ENCODE measurements around the gene POLN.

Gene POLN

DNA sequence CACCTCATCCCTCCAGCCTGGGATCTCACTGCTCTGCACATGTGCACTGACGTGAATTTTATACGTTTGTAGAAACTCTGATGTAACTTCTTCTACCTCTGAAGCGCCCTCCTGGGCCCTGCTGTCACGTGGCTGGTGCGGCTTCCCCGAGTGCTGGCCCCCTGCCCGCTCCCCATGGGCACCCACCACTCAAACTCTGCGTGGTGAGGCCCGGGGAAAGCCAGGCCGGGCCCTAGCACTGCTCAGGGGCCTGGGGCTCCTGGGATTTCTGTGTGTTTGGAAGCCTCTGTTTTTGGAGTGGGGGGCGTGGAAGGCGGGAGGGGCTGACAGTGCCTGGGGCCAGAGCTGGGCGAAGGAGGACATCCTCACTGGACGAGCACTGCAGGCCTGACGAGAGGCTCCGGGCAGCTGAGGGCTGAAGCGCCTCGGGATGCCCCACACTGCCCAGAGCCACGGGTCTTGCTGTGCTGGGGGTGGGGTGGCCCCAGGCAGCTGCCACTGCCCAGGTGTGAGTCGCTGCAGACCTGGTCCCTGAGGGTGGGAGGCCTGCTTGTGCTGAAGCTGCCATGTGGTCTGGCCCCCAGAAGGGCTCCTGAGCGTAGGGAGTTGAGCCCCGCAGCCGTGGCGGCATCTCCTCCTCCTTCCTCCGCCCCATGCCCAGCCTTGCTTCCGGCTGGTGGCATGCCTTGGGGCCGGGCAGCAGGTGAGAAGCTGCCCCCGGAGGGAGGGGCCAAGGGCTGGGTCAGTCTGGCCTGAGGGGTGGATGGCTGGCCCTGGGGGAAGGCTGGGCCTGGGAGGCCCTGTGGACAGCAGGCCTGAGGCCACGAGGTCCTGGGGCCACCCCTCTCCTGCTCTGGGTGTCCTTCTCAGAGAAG is 175.1 kb downstream of the POLN start:
- DNase-seq, result peak; percentile 14

DNA sequence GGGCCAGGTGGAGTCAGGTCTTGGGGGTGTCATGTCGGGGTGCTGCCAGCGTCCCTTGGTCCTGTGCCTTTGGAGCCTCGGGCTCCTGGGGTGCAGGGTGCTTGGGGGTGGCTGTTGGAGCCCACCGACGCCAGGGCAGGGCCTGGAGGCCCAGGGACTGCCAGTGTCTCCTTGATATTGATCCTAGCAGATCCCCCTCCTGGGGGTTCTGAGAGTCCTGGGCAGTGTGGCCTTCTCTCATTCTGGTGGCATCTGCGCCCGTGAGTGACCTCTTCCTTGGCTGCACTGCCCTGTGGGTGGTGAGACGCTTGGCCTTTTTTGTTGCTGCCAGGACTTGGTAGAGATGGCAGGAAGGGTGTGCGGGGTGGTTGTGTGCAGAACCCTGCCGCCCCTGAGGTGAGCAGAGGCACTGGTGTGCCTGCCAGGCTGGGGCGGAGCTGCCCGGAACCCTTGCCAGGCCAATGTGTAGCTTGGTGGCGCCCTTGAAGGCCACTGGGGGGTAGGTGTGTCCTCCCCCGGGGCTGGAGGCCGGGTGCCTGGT is 175.8 kb downstream of the POLN start:
- DNase-seq, result no peak

DNA sequence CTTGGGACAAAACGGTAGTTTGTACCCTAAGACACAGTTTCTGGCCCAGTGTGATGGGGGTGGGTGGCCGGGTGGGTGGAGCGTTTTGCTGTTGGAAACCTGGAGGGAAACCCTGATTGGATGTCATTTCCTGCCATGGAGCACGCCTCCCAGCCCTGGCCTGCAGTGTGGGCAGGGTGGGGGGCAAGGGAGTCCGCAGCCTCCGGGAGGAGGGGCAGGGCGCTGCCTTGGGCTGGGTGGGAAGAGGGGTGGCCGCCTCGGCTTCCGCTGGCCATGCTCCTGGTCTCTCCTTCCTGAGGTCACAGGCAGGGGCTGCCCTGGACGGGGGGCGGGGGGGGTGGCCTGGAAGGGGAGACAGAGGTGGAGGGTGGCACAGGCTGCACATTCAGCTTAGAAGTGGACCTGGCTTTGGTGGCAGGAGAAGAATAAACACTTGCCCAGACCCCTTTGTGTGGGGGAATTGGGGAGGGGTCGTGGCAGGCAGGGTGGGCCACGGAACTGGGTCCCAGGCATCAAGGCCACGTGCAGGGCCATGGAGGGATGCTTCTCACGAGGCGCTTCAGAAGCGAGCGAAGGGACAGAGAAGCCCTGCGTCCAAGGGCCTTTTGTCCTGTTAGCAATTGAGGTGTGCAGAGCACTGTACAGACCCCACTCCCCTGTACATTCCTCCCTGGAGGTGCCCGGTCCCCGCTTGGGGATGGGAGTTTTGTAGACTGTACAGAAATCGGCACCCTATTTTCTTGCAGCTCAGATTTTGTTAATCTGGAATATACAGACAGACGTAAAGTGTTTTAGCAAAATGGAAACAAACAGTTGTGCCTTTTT is 176.6 kb downstream of the POLN start:
- peak; percentile 14 for DNase-seq

- DNase-seq, result peak; percentile 25
Measured at GRCh38 chr4:2064276-2064991, 177.5 kb downstream of the POLN start.

DNA sequence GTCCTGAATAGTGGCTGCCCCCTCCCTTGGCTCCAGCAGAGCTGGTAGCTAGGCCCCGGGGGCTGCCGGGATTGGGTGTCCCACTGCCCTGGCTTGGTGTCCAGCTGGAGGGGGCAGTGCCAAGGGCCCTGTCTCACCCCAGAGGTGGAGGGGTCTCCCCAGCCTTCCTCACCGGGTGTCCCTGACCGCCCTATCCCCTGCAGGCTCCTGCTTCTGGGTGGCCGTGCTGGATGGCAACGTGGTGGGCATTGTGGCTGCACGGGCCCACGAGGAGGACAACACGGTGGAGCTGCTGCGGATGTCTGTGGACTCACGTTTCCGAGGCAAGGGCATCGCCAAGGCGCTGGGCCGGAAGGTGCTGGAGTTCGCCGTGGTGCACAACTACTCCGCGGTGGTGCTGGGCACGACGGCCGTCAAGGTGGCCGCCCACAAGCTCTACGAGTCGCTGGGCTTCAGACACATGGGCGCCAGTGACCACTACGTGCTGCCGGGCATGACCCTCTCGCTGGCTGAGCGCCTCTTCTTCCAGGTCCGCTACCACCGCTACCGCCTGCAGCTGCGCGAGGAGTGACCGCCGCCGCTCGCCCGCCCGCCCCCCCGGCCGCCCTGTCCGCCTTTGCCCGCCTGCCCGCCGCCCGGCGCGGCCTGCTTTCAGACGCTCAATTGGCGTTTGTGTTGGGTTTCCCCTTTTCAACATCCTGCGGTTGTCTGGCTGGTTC is 178.2 kb downstream of the POLN start:
- no peak for DNase-seq

GRCh38 chr4:2062808-2063524 is 179.0 kb downstream of the POLN start:
- no peak for DNase-seq

GRCh38 chr4:2062168-2062807 is 179.6 kb downstream of the POLN start:
- no peak for DNase-seq

GRCh38 chr4:2061186-2062131 is 180.5 kb downstream of the POLN start:
- peak; percentile 13 for DNase-seq

- peak; percentile 18 for DNase-seq
Measured at GRCh38 chr4:2060611-2061185, 181.2 kb downstream of the POLN start.

- DNase-seq, result no peak
Measured at GRCh38 chr4:2059726-2060602, 182.0 kb downstream of the POLN start.

- no peak for DNase-seq
Measured at GRCh38 chr4:2059046-2059725, 182.7 kb downstream of the POLN start, which contains the start of gene NAT8L. Gene NAT8L, plus strand, starts transcription at chr4:2059327. Its CDS starts 185 bp downstream, at chr4:2059512.

- no peak for DNase-seq
Measured at GRCh38 chr4:2058264-2059045, 183.5 kb downstream of the POLN start.

DNA sequence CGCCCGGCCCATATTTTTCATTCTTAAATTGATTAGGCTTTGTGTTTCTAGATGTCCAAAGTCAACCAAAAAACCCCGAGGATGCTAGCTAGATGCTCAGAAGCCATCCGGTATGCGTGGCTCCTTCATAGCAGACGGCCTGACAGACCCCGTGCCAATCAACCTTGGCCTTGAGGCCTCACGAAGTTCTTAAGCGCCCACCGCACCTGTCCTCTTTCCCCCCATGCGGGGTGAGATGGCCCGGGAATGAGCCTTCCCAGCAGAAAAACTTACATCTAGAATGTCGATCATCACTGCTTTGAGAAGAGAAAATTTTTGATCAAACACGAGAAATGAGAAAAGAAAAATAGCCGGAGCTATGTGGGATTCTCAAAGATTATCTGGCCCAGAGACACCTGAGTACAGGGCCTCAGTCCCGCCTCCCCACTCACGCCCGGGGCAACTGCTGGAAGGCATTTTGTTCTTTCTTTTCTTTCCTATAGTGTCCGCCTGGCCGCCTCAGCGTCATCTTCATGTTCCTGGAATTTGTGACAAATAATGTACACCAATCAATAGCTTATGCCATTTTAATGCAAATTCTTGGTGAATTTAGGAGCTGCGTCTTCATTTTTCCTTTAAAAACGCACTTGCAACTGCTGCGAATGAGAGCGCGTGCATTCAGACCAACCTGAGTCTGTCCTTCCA is 184.4 kb downstream of the POLN start:
- no peak for DNase-seq

DNA sequence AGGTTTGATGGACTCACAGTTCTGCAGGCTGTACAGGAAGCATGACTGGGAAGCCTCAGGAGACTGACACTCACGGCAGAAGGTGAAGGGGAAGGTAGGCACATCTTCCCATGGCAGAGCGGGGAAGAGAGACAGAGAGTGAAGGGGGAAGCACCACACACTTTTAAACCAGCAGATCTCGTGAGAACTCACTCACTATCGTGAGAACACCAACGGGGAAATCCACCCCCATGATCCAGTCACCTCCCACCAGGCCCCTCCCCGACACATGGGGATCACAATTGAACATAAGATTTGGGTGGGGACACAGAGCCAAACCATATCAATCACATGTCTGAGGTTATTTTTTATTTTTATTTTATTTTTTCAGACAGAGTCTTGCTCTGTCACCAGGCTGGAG is 187.7 kb downstream of the POLN start:
- no peak for DNase-seq

- DNase-seq, result no peak
Measured at GRCh38 chr4:2051086-2051485, 190.8 kb downstream of the POLN start.

GRCh38 chr4:2049811-2050210 is 192.1 kb downstream of the POLN start:
- no peak for DNase-seq

All from left hindlimb (tissue), 1 donor.